H1 (cell line): ENCODE measurements around the gene ANKRD12. TPM values are rescaled to one million over a fixed set of nuclear protein-coding genes. Genes with fewer than 3 reads are reported as not detected.

ENCODE experiments used
- CTCF ChIA-PET: fragments of 300-600 bp; sonication (Branson Sonifier 250); formaldehyde crosslinking; loops from one replicate; lab custom pipeline; 2021; ENCODE audit not compliant: partially characterized antibody; lab: Charles Lee
- POLR2A ChIA-PET: fragments of 300-600 bp; sonication (Branson Sonifier 250); formaldehyde crosslinking; loops from one replicate; lab custom pipeline; 2021; ENCODE audit warnings: inconsistent platforms; ENCODE audit not compliant: partially characterized antibody; lab: Charles Lee
- DNase-seq, 2 experiments: peaks; one replicate each; pipeline versions ENCODE4 v3.0.0 to v3.0.0-alpha.2; 2010 to 2022; ENCODE audit warnings: low spot score in 2 of 2, low read depth in 1 of 2, mixed read lengths in 1 of 2
- FAIRE-seq: peaks from 2 replicates; lab custom pipeline; 2011; peaks lifted over from hg19 to GRCh38; lab: Jason Lieb, UNC
- H2AFZ ChIP-seq: 2 replicates; pipeline ENCODE4 v1.8.1; 2012; ENCODE audit warnings: low read length, inconsistent platforms
- H2AK5ac ChIP-seq: 2 replicates; pipeline ENCODE4 v1.6.1; 2013; ENCODE audit warnings: low read depth, low read length
- H2BK120ac ChIP-seq: replicated peaks from 2 replicates; pipeline ENCODE3; 2013; ENCODE audit warnings: low read depth, low read length, inconsistent platforms
- H2BK12ac ChIP-seq: 2 replicates; pipeline ENCODE4 v1.6.1; 2013; ENCODE audit warnings: low read depth, low read length
- H2BK15ac ChIP-seq: 2 replicates; pipeline ENCODE4 v1.6.1; 2013; ENCODE audit warnings: low read length
- H2BK20ac ChIP-seq: 2 replicates; pipeline ENCODE4 v1.6.1; 2013; ENCODE audit warnings: low read length
- H2BK5ac ChIP-seq: 2 replicates; pipeline ENCODE4 v1.6.1; 2013; ENCODE audit warnings: low read depth, low read length
- H3K14ac ChIP-seq: 2 replicates; pipeline ENCODE4 v1.6.1; 2013; ENCODE audit warnings: inconsistent platforms; ENCODE audit not compliant: insufficient read length
- H3K18ac ChIP-seq: 2 replicates; pipeline ENCODE4 v1.6.1; 2013; ENCODE audit warnings: low read length; ENCODE audit errors: extremely low read depth
- H3K23ac ChIP-seq: 2 replicates; pipeline ENCODE4 v1.6.1; 2013; ENCODE audit warnings: inconsistent platforms; ENCODE audit not compliant: insufficient read length
- H3K23me2 ChIP-seq: 2 replicates; pipeline ENCODE4 v1.6.1; 2013; ENCODE audit warnings: low read depth, low read length
- H3K27ac ChIP-seq: 2 replicates; pipeline ENCODE4 v1.6.1; 2011; ENCODE audit warnings: low read depth, low read length, inconsistent platforms
- H3K27me3 ChIP-seq, 4 experiments: replicated peaks in 1 of 4; 1 replicate in 1 of 4; 2 replicates in 3 of 4; pipeline versions ENCODE4 v1.6.1 to v1.8.1; 2011 to 2013; ENCODE audit warnings: low read length in 3 of 4, mild to moderate bottlenecking in 3 of 4, inconsistent platforms in 2 of 4, mixed read lengths in 2 of 4, moderate library complexity in 1 of 4; ENCODE audit not compliant: control insufficient read depth in 3 of 4, insufficient read depth in 3 of 4; ENCODE audit errors: extremely low read depth in 1 of 4
- H3K36me3 ChIP-seq, 4 experiments: 2 replicates each; pipeline versions ENCODE4 v1.6.1 to v1.8.1; 2011 to 2013; ENCODE audit warnings: mild to moderate bottlenecking in 4 of 4, low read length in 3 of 4, moderate library complexity in 2 of 4, control low read depth in 1 of 4, inconsistent platforms in 1 of 4; ENCODE audit not compliant: insufficient read depth in 4 of 4, control insufficient read depth in 2 of 4
- H3K4ac ChIP-seq: replicated peaks from 2 replicates; pipeline ENCODE3; 2013; ENCODE audit warnings: low read length, low read depth, mixed read lengths, inconsistent platforms; ENCODE audit not compliant: insufficient read length
- H3K4me1 ChIP-seq, 4 experiments: replicated peaks in 1 of 4; 1 replicate in 1 of 4; 2 replicates in 3 of 4; pipeline versions ENCODE4 v1.6.1 to v1.8.1; 2011 to 2013; ENCODE audit warnings: low read length in 3 of 4, inconsistent platforms in 2 of 4, mixed read lengths in 1 of 4; ENCODE audit not compliant: insufficient read depth in 4 of 4, control insufficient read depth in 3 of 4
- H3K4me2 ChIP-seq, 2 experiments: 2 replicates each; pipeline versions ENCODE4 v1.6.1 to v1.8.1; 2011 to 2013; ENCODE audit warnings: low read depth in 2 of 2, low read length in 2 of 2, control low read depth in 1 of 2, inconsistent platforms in 1 of 2, mild to moderate bottlenecking in 1 of 2; ENCODE audit not compliant: insufficient read depth in 1 of 2
- H3K4me3 ChIP-seq, 4 experiments: fragments of 200-600, 300-600 bp in 1 of 4; sonication (generic), shearing (Covaris generic), sonication (Bioruptor Twin) in 1 of 4; 2 replicates each; pipeline versions ENCODE4 v1.5.1 to v1.8.1; 2011 to 2016; ENCODE audit warnings: low read length in 4 of 4, low read depth in 3 of 4, control low read depth in 2 of 4, inconsistent platforms in 2 of 4, mild to moderate bottlenecking in 2 of 4, mixed read lengths in 1 of 4, moderate library complexity in 1 of 4; ENCODE audit not compliant: insufficient read depth in 2 of 4; ENCODE audit errors: extremely low read depth in 1 of 4
- H3K56ac ChIP-seq: replicated peaks from 2 replicates; pipeline ENCODE3; 2013; ENCODE audit warnings: low read depth, mild to moderate bottlenecking, mixed read lengths, low read length, inconsistent platforms; ENCODE audit not compliant: insufficient read length
- H3K79me1 ChIP-seq: 2 replicates; pipeline ENCODE4 v1.6.1; 2013; ENCODE audit warnings: low read depth, low read length, control low read depth
- H3K79me2 ChIP-seq, 2 experiments: 2 replicates each; pipeline versions ENCODE4 v1.6.1 to v1.8.1; 2012 to 2013; ENCODE audit warnings: low read length in 2 of 2, mild to moderate bottlenecking in 2 of 2, inconsistent platforms in 1 of 2; ENCODE audit not compliant: insufficient read depth in 2 of 2, control insufficient read depth in 1 of 2
- H3K9ac ChIP-seq, 4 experiments: replicated peaks in 1 of 4; 1 replicate in 1 of 4; 2 replicates in 3 of 4; pipeline versions ENCODE4 v1.6.1 to v1.8.1; 2011 to 2013; ENCODE audit warnings: low read depth in 3 of 4, low read length in 3 of 4, control low read depth in 2 of 4, mild to moderate bottlenecking in 2 of 4, moderate library complexity in 2 of 4, inconsistent platforms in 1 of 4; ENCODE audit errors: extremely low read depth in 1 of 4
- H3K9me3 ChIP-seq, 2 experiments: 2 replicates each; pipeline versions ENCODE4 v1.6.1 to v1.8.1; 2012 to 2013; ENCODE audit warnings: mild to moderate bottlenecking in 2 of 2, moderate library complexity in 2 of 2, control low read depth in 1 of 2, inconsistent platforms in 1 of 2, low read depth in 1 of 2, low read length in 1 of 2, mixed read lengths in 1 of 2; ENCODE audit not compliant: insufficient read depth in 2 of 2
- H4K20me1 ChIP-seq, 2 experiments: replicated peaks in 1 of 2; 2 replicates each; pipeline versions ENCODE3 to v1.8.1; 2011 to 2013; ENCODE audit warnings: inconsistent platforms in 2 of 2, low read length in 2 of 2, mild to moderate bottlenecking in 1 of 2; ENCODE audit not compliant: insufficient read depth in 2 of 2, control insufficient read depth in 1 of 2
- H4K5ac ChIP-seq: 2 replicates; pipeline ENCODE4 v1.6.1; 2013; ENCODE audit warnings: low read length, low read depth, mixed read lengths, inconsistent platforms; ENCODE audit not compliant: insufficient read length
- H4K8ac ChIP-seq: 2 replicates; pipeline ENCODE4 v1.8.0; 2013; ENCODE audit warnings: mild to moderate bottlenecking, moderate library complexity, low read length, inconsistent platforms; ENCODE audit not compliant: insufficient read depth; ENCODE audit errors: extremely low read depth
- H4K91ac ChIP-seq: replicated peaks from 2 replicates; pipeline ENCODE3; 2013; ENCODE audit warnings: low read length, mixed read lengths, inconsistent platforms; ENCODE audit not compliant: insufficient read length
- CREB1 ChIP-seq: IDR thresholded peaks from 2 replicates; pipeline ENCODE4 v1.6.1; 2012; ENCODE audit warnings: inconsistent platforms
- SP2 ChIP-seq: IDR thresholded peaks from 2 replicates; pipeline ENCODE4 v1.6.1; 2012; ENCODE audit warnings: mild to moderate bottlenecking, low read length, inconsistent platforms
- TAF1 ChIP-seq: IDR thresholded peaks from 2 replicates; pipeline ENCODE4 v1.6.1; 2011; ENCODE audit warnings: mild to moderate bottlenecking, low read depth, low read length
- YY1 ChIP-seq: IDR thresholded peaks from 2 replicates; pipeline ENCODE4 v1.6.1; 2011; ENCODE audit warnings: low read depth, mild to moderate bottlenecking, low read length
- ZNF274 ChIP-seq: IDR thresholded peaks from 2 replicates; pipeline ENCODE4 v1.7.0; 2012; ENCODE audit warnings: low read length, borderline replicate concordance; ENCODE audit errors: extremely low read depth
- WGBS, 2 experiments: shearing (Covaris generic) in 1 of 2; methylation state at CpG; one replicate each; pipeline versions ENCODE4 v1.1.6 to v1.1.7; 2013 to 2015; ENCODE audit warnings: low lambda C conversion rate in 2 of 2, mixed read lengths in 2 of 2, inconsistent platforms in 1 of 2, low coverage in 1 of 2, missing lambda C conversion rate in 1 of 2; ENCODE audit not compliant: insufficient replicate concordance in 2 of 2, insufficient coverage in 1 of 2, insufficient read length in 1 of 2; ENCODE audit errors: extremely low coverage in 1 of 2, missing lambda C conversion rate in 1 of 2; 5-methylcytosine and 5-hydroxymethylcytosine counted together
- polyA plus RNA-seq, 7 experiments: library from polyadenylated mRNA; depleted of rRNA in 3 of 7; stranded (reverse) in 5 of 7; unstranded in 2 of 7; fragments of >200 nt in 5 of 7; fragments of 200-250 nt in 2 of 7; gene quantifications; 1 replicate in 5 of 7; 2 replicates in 1 of 7; 4 replicates in 1 of 7; pipeline versions ENCODE4 v1.2.1 to v1.2.3, GENCODE V29; 2011 to 2013; ENCODE audit warnings: missing spikeins in 2 of 7, mixed read lengths in 2 of 7
- total RNA-seq: library from RNA; stranded (reverse); fragmentation: NEBNext Ultra II Directional; extraction: Animal tissue kit (Norgen Biotek cat#: 25700); gene quantifications from 2 replicates; pipeline ENCODE4 v1.2.1, GENCODE V29; 2021

Gene ANKRD12
- total and polyA plus RNA-seq, 2 of the 8 experiments (the other 6 are each of a cell fraction or from before 2014, with no cell fraction given) = 2.6 to 37.9 TPM

DNA sequence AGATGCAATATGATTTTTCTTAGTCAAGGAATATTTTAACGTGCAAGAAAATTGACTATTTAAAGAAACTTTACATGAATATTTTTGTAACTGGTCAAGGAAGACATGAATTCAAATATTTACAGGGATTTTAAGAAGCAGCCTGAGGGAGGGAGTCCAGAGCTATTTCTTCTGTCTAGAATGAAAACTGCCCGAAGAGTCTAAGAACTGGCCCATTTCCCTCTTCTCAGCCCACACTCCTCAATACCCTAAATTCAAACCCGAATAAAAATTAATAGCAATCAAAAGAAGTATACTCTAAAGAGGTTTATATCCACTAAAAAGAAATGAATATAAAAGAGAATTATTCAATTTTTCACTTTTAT, 40.6 kb upstream of the ANKRD12 start:
- no peak overlapping the region for H2BK120ac ChIP-seq
- CTCF ChIA-PET = no interaction called here
- H3K79me1 ChIP-seq = no peaks in the 10 kb centered on the region
- H2BK12ac ChIP-seq = no peak overlapping the region
- no peak overlapping the region for H3K4me2 ChIP-seq
- H2BK15ac ChIP-seq = no peak overlapping the region
- H3K23ac ChIP-seq = no peak overlapping the region
- no peaks in the 10 kb centered on the region for H3K9me3 ChIP-seq
- H3K9ac ChIP-seq = no peak overlapping the region
- H4K8ac ChIP-seq = no peak overlapping the region
- no peak overlapping the region for H3K27ac ChIP-seq
- no peak overlapping the region for H2BK5ac ChIP-seq
- H3K4me1 ChIP-seq = peaks cover 0 to 15% (median 7%) of the 10 kb centered on the region in 4 experiments; a peak in 3 of 7 replicates
- no peak overlapping the region for H2AFZ ChIP-seq
- no peaks in the 10 kb centered on the region for H3K27me3 ChIP-seq
- no peak overlapping the region for H3K18ac ChIP-seq
- FAIRE-seq (no peak), DNase-seq (no peak)
- 89% methylated on average over 3 of the region's 3 CpGs; no CpG with 5 or more reads in 1 of the 2 experiments for WGBS, 2 experiments
- H3K4ac ChIP-seq = no peak overlapping the region
- no peak overlapping the region for H4K5ac ChIP-seq
- no peaks in the 10 kb centered on the region for H3K79me2 ChIP-seq
- no peaks in the 10 kb centered on the region for H3K36me3 ChIP-seq
- no peak overlapping the region for H2AK5ac ChIP-seq
- no peaks in the 10 kb centered on the region for H3K23me2 ChIP-seq
- H3K4me3 ChIP-seq = no peak overlapping the region
- no peak overlapping the region for H2BK20ac ChIP-seq
- no peak for TF ChIP-seq ZNF274
- TF ChIP-seq YY1 = no peak
- TF ChIP-seq CREB1 = no peak
- no peak for TF ChIP-seq TAF1
- no peak for TF ChIP-seq SP2
- no peak overlapping the region for H3K56ac ChIP-seq
- no peak overlapping the region for H3K14ac ChIP-seq
- POLR2A ChIA-PET = no interaction called here
- H4K91ac ChIP-seq = no peak overlapping the region
- no peaks in the 10 kb centered on the region for H4K20me1 ChIP-seq
